Superior temporal gyrus (tissue), 1 donor: ENCODE results near the gene ZNF804A.
"Not testable (repeated sequence)": the region's sequence is repeated elsewhere in the genome, so short reads cannot be mapped to it uniquely, and the experiment has no call there.

Experiments
- DNase-seq: peaks from one replicate; pipeline ENCODE4 v3.0.0-alpha.2; 2016; ENCODE audit errors: extremely low spot score

Gene ZNF804A

DNA sequence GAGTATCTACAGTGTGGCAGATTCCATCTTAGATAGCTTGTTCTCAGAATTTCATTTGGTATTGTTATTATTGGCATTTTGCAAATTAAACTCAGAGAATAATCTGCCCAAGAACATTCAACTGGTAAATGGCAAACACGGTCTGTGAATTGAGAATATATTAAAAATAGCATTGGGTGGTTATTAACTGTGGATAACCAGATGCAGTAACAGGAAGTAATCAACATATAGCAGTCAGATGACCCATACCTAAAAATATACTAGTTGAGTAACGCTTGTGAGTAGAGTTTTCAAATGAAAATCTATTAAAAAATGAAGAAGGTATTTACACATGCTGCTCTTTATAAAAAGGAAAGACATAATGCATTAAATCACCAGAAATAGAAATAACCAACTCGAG lies 129.5 kb downstream of the ZNF804A start:
- no peak for DNase-seq

DNA sequence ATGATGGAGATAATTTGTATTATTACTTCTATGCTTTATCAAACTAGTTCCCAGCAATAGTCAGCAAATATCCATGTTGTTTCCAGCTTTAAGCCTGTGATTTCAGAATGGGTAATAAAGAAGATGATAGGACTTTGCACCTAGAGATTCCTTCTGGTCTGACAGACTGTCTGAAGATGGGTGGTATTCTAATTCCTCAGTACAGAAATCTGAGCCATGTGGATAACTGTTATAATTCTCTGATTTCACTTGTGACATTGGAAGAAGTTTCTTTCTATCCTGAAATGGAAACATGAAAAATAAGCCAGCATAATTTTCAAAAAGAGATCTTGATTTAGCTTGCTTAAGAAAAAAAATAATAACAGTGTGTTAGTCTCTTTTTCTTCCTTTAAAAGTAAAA lies 130.1 kb downstream of the ZNF804A start:
- no peak for DNase-seq

DNA sequence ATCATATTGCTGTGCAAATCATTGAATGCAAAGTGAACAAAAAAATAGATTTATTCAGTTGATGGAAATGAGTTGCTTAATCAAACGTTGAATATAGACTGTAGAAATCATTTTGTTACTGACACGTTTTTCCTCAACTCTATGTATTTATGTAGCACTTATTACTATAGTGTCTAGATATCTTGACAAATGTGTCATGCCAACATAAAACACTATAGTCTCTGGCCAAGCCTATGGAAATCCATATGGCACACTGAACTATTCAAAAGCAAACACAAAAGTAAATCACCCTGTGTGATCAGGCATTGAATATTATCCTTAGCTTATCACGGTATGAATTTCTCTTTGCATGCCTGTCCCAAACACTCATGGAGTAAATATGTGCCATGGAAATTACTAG lies 131.3 kb downstream of the ZNF804A start:
- DNase-seq: no peak

DNA sequence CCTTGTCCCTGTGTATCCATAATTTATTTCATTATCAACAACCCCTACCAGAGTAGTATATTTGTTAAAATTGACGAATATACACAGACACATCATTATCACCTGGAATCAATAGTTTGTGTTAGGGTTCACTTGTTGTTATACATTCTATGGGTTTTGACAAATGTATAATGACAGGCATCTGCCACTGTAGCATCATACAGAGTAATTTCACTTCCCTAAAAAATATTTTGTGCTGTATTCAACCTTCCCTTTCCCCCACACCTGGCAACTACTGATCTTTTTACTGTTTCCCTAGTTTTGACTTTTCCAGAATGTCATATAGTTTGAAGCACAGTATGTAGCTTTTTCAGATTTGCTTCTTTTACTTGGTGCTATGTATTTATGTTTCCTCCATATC lies 132.0 kb downstream of the ZNF804A start:
- DNase-seq: no peak

DNA sequence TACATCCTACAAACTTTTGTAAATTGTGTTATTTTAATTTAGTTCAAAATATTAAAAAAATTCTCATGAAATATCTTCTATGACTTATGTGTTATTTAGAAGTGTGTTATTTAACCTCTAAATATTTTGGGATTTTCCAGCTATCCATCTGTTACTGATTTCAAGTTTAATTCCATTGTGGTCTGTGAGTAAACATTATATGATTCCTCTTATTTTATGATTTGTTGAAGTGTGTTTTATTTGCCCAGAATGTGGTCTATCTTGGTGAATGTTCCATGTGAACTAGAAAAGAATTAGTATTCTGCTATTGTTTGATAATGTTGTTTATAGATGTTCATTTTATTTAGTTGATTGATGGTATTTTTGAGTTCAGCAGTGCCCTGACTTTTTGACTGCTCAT lies 136.0 kb downstream of the ZNF804A start:
- DNase-seq: no peak

DNA sequence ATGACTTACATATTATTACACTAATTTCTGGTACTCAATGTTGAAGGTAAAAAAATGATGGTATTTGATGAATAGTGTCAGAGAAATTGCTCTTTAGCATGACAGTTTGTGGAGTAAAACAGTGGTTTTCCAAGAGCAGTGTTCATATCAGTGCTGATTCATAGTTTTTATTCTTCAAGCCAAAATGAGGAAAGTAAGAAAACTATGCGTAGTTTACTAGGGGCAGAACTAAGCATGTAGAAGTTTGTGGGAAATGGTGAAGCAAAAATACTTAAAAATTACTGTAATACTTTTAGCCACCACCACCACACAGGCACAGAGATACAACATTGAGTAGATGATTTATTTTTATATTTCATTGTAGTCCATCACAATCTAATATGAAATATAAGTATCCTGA lies 137.3 kb downstream of the ZNF804A start:
- no peak for DNase-seq

DNA sequence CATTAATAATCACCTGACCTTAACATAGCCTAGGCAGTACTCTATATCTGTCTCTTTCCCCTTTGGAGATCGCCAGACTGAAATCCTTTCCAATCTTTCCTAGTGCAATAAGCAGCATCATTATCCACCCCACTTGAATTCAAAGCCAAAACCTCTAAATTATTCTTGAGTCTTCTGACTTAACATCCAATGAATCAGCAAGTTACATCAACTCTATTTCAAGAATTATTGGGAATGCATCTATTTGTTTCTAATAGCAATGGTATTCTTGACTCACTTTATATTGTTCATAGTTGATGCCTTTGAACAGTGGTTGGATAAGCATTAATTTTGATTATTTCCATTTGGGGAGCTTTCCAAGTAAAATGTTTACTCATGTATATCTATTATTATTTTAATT lies 144.8 kb downstream of the ZNF804A start:
- no peak for DNase-seq

DNA sequence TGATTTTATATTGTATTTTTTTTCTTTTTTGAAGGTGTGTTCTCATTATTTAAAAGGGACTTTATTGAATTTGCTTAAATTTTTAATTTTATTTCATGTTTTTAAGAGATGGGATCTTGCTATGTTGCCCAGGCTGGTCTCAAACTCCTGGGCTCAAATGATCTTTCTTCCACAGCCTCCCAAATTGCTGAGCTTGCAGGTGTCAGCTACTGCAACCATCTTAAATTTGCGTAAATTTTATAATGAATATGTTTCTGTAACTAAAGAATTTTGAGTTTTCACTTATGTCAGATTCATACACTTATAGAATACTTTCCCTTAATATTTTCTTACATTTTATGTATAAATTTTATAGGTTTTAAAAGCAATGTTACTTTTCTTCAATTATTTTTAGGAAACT lies 157.8 kb downstream of the ZNF804A start:
- no peak for DNase-seq

DNA sequence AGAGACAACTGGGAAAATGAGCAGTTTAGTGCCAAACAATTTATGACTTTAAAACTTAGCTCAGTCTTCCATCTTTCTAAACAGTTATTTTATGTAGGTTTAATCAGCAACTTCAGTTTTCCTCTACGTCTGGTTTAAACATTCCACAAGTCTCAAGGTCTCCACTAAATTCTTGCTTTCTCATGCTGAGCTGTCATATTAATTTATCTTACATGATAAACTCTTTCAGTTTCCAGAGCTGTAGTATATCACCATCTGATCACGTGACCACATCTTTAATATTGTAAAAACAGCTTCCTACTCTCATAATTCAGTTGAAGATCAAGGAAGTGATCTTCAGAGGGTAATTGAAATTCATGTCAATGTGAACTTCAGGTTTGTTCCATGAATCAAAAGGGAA lies 158.6 kb downstream of the ZNF804A start:
- DNase-seq: no peak

DNA sequence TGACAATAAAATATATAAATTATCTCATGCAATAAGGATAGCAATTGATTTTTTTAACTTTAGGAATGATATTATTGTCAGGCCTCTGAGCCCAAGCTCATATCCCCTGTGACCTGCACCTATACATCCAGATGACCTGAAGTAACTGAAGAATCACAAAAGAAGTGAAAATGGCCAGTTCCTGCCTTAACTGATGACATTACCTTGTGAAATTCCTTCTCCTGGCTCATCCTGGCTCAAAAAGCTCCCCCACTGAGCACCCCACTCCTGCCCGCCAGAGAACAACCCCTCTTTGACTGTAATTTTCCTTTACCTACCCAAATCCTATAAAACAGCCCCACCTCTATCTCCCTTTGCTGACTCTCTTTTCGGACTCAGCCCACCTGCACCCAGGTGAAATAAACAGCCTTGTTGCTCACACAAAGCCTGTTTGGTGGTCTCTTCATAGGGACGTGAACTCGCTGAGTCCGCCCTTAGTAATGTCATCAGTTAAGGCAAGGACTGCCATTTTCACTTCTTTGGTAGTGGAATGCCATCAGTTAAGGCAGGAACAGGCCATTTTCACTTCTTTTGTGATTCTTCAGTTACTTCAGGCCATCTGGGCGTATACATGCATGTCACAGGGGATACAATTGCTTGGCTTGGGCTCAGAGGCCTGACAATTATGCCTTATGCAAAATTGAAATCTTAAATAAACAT lies 161.4 kb downstream of the ZNF804A start:
- DNase-seq: not testable (repeated sequence)

DNA sequence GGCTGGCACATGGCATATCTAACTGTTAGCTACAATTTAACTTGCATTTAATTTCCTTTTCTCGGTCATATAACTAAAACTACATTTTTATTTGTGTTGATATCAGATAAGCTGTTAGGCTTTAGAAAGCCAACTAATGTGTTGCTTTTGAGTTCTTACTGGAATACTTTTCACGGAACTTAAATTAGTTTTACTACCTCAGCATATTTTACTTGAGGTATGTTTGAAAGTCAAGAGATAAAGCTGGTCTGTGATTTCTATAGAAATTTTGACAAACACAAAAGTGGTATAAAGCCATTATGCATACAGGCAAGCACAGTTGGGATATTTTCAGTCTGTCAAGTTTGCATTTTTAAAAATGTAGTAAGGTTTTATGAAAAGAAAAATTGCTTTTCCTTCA lies 162.6 kb downstream of the ZNF804A start:
- DNase-seq: no peak

DNA sequence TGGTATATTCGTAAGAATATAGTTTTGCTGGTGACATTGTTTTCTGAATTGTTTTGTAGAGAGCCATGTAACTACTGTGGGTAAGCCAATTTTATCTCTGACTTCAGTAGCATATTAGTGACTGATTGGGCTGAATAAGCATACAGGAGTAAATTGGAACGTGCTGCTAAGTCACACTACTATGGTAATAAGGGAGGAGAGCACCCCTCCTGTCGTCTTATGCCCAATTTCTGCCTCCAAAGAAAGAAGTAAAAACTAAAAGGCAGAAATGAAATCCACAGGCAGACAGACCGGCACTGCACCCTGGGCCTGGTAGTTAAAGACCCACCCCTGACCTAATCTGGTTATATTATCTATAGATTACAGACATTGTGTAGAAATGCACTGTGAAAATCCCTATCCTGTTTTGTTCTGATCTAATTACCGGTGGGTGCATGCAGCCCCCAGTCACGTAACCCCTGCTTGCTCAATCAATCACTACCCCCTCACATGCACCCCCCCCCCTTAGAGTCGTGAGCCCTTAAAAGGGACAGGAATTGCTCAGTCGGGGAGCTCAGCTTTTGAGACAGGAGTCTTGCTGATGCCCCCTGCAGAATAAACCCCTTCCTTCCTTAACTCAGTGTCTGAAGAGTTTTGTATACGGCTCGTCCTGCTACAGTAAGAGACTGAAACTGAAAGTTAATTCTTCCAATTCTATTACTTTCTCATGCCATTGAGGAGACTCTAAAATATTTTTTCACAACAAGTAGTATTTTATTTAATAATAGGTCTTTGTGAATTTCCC lies 167.0 kb downstream of the ZNF804A start:
- no peak for DNase-seq

DNA sequence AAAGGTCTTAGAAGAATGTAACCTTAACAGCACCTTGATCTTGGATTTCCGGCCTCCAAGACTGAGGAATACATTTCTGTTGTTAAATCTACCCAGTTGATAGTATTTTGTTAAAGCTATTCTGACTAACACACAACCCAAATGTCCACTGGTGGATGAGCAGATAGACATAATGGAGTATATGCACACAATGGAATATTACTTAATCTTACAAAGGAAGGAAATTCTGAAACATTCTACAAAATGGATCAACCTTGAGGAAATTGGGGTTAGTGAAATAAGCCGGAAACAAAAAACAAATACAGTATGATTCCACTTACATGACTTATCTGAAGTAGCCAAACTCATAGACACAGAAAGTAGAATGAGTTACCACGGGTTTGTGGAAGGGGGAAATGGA lies 168.7 kb downstream of the ZNF804A start:
- no peak for DNase-seq

DNA sequence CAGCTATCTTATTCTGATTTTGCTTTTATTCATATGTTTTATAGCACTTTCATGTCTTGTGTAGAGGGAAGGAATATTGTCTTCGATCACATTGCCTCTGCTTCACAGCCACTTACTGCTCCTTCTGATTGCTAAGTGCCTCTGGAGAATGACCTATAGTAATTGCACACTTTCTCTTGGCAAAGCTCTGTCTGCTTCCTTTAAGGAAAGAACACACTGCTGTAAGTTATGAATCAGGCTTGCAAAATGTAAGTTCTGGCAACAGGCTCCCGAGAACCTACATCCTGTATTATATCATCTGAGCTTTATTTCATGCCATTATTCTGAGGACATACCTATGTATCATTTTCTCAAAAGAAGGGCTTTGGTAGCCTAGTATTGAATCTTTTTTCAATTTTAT lies 170.7 kb downstream of the ZNF804A start:
- DNase-seq: no peak

DNA sequence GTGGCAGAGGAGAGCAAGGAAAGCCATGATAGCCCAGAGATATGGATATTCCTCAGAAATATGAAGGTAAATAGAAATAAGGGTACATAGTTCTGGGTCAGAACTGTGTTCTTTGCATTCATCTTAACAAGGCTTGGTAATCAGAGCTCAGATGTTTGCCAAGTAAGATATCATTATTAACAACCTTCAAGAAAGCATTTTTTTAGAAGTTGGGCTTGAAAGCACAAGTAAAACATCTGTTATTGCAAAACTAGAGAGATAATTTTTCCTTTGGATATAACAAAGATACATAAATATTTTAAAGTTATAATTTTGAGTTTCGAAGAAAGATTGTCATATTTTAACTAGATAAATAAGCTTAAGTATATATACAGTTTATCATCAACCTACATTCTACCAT lies 171.4 kb downstream of the ZNF804A start:
- no peak for DNase-seq

DNA sequence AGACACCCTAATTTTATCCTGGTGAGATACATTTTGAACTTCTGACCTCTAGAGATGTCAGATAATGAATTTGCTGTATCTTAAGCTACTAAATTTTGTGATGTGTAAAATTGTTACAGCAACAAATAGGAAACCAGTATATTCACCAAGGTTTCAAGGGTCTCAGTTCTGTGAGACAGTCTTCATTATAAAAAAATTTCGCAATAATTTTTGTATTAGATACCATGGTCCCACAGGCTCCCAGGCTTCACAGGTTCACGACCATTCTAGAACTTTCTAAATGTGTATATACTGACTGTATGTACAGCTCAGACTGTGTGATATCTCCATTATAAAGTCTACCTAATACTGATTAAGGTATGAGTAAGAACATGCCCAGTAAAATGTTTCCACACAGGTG lies 181.4 kb downstream of the ZNF804A start:
- DNase-seq: no peak

DNA sequence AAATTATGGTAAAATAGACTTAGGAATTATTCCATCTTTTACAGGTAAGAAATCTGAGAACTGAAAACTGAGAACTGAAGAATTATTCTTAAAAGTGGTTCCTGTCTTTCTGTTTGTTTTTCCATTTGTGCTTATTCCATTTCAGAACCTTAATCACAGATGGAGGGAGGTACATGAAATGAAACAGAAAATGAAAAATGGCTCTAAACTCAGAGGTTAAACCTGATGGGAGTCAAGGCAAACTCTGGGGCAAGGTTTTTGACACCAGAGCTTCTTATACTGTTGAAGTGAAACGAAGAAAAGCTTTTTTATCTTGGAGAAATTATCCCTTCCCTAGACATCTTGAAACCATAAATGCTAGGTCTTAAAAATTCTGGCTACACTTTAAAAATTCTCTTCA lies 182.1 kb downstream of the ZNF804A start:
- DNase-seq: no peak

DNA sequence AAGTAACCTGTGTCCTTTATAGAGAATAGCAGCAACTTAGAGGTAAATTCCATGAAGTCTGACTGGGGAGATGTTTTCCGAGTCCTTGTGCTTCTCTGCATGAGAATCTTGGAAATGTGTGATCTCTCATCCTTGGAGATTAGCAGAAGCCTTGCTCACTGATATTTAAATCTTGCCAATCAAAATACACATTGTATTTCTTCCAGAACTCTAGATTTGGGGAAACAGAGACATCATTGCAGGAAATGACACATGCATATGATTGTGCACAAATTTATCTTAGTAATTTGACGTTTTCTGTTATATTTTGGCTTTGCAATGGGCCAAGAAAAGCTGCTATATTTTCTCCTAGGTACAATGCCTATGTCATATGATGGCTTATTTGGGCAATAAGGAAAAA lies 182.6 kb downstream of the ZNF804A start:
- no peak for DNase-seq

DNA sequence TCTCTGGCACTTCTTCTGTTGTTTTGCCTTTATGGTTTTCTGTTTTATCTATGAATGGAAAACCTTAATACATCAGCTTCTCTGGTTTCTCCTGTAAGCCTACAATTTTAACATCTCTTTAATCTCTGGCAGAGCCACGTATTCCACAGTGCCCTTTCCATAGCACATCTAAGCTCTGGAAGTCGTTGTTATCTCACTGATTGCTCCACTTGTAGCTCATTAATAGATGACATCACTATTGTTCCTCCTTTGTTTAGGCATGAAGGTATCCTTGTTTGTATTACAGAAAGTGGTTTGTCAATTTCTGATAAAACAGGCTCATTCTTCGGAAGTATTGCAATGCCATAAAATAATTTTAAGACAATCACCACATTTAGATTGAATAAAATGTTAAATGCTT lies 185.2 kb downstream of the ZNF804A start:
- DNase-seq: no peak

DNA sequence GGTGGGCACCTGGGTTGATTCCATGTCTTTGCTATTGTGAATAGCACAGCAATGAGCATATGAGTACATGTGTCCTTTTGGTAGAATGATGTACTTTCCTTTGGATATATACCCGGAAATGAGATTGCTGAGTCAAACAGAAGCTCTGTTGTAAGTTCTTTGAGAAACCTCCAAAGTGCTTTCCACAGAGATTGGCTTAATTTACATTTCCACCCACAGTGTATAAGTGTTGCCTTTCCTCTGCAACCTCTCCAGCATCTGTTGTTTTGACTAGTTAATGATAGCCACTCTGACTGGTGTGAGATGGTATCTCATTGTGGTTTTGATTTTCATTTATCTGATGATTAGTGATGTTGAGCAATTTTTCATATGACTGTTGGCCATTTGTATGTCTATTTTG lies 194.8 kb downstream of the ZNF804A start:
- no peak for DNase-seq

DNA sequence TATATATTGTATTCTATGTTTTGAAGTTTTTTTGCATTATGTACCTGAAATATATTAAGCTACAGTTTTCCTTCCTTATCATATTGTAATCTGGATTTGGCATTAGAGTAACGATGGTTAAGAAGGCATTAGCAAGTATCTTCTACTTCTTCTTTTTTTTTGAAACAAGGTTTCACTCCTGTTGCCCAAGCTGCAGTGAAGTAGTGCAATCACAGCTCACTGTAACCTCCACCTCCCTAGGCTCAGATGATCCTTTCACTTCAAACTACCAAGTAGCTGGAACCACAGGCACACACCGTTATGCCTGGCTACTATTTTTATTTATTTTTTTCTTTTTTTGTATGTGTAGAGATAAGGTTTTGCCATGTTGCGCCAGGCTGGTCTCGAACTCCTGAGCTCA lies 201.1 kb downstream of the ZNF804A start:
- DNase-seq: no peak

DNA sequence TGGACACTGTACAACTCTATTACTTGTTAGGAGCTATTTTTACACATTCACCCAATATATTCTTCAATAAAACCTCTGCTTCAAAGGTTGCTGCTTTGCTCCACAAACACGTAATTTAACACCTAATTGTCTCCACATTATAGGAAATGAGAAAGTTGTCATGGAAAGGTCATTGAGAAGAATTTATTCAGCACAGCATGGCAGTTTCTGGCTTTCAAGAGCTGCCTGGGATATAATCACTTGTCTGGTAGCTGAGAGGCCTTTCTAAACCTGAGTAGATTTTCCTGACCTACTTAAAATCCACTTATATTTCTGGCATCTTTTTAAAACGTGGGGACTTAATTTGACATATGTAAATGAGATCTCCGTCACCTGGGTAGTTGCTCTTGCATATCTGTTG lies 216.1 kb downstream of the ZNF804A start:
- no peak for DNase-seq

DNA sequence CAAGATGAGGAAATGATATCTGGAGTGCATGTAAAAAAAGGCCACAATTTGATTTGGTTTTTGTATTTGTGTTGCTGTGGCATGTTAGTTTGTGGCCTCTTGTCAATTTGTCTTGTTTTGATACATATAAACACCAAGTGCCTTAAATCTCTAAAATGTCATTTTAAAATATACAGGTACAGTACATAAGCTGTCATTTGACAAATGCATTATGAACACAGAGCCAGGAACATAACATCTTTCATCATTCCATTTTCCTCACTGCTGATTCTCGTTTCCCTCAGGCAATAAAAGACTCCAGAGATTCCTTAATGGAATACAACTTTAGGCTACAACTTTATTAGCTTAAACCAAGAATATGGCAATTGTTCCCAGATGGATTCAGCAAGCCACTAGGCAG lies 217.5 kb downstream of the ZNF804A start:
- DNase-seq: no peak

DNA sequence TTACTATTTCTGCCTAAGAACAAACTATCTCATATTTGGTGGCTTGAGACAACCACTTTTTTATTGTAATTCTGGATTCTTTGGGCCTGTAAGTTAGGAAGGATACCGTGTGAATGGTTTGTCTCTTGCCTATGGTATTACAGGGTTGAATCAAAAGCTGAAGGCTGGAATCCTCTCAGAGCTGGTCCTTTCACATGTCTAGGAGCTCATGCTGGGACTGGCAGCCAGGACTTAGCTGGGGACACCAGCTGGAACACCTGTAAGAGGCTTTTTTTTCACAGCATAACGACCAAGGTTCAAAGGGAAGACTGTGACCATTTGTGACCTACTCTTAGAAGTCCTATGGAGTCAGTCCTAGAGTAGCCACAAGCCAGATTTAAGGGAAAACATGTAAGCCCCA lies 226.3 kb downstream of the ZNF804A start:
- DNase-seq: no peak
